Stimulated activated CD4-positive, alpha-beta T cell treated with anti-CD3 and anti-CD28 coated beads, Interleukin-4, amount 100 ng/mL, for 24 hours (primary cell): ENCODE measurements around the gene KIAA1210.
"Not testable (repeated sequence)": the region's sequence is repeated elsewhere in the genome, so short reads cannot be mapped to it uniquely, and the experiment has no call there.

Source experiments
- DNase-seq: peaks from one replicate; pipeline ENCODE4 v3.0.0-alpha.2; 2020

The KIAA1210 gene

GRCh38 chrX:119029656-119030055 lies 98.0 kb downstream of the KIAA1210 start:
- not testable (repeated sequence) for DNase-seq

GRCh38 chrX:119028733-119029330 lies 98.8 kb downstream of the KIAA1210 start:
- no peak for DNase-seq
